Measurements from ENCODE around the gene AUTS2.

Gene AUTS2

DNA sequence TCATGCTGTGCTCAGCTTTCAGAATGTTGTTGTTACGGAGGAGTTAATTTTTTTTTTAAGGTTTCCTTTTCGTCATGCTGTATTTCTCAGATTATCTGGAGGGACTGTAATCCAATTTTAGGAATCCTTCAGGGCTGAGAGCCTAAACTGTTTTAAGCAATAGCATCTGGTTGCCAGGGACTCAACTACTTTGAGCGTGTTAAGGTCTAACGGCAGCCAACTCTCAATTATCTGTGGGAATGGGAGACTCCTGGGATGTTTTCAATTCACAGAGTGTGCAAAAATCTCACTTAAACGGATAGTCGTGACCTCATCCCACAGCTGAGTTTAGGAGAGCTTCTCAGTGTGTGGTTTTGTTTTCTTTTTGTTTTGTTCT is 291.7 kb downstream of the AUTS2 start:
- DNase-seq (ENCODE audit: low read depth in 3 of 3), result no peak

DNA sequence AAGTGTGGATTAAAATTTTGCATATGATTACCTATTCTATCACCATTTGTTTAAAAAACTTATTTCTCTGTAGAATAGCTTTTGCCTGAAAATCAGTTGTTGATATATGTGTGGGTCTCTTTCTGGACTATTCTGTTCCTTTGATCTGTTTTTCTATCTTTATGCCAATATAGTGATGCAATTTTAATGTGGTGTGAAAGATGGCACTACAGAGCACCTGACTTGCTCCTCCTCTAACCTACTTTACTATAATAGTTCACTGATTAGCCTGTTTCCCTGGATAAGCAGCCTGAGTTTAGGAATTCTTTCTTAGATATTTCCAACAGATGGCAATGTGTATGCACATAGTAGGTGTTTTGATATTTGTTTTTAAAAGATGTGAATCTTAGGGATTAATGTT is 294.5 kb downstream of the AUTS2 start:
- no peak for DNase-seq (ENCODE audit: low read depth in 3 of 3)

DNA sequence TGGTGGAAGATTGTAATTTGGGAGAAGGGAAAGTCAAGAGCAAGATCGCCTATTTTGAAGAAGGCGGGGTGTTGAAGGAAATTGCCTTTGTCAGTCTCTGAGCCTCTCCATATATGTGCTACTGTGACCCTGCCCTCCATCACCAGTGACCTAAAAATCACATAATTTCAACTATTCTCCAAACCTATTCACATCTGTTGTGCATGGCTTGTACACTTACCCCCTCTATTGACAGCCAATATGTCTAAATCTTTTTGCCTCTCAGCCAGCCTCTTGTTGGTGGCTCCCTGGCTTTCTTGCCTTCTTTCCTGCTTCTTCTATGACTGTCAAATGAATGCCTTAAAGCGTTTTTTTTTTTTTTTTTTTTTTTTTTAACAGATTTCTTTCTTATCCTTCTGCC is 295.6 kb downstream of the AUTS2 start:
- no peak for DNase-seq (ENCODE audit: low read depth in 3 of 3)

DNA sequence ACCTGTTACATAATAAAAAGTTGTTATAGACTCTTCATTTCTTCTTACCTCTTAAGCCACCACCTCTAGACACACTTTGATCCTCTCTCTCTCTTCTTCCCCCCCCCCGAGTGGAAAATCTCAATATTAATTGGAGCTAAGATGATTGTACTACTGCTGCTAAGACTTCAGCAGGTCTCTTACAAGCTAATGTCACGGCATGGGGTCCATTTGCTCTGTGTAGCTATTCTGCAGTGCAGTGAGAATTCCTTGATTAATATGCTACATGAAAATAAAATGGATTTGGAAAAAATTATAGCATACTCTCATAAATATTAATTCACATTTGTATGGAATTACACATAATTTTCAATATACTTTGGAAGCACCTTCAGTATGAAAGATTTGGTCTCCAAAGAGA is 297.2 kb downstream of the AUTS2 start:
- no peak for DNase-seq (ENCODE audit: low read depth in 3 of 3)

DNA sequence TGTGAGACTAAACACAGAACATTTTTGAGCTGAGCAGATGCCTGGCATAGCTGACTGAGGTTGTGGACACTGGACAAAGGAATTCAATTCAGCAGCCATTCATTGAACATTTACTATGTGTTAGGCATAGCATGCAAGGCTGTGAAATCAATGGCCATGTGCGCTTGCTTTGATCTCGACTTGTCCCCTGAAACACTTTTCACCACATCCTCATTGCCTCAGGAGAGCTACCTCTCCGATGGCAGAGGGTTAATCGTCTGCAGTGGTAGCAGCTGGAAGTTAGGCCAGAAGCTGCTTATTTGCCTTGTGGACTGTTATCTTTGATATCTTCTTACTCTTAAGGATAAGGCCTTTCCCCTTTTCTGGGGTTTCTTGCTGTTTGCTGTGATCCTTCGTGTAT is 297.8 kb downstream of the AUTS2 start:
- no peak for DNase-seq (ENCODE audit: low read depth in 3 of 3)

DNA sequence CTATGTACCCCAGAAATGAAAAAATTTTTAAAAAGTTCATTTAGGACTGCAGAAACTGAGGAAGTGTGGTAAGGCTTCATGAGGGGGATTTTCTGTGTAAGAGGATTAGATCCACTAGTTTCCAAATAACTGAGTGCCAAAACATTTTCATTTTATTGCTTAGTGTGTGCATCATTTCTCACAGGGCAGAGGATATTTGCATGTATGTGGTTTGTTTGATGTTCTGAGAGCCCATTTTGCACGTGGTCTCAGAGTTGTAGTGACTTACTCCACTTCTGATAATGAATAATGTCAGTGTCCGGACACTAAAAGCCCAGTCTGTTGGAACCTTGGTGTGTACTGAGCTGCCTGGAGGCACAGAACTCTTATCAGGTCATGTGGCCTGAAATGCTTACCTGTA is 299.9 kb downstream of the AUTS2 start:
- no peak for DNase-seq (ENCODE audit: low read depth in 3 of 3)

DNA sequence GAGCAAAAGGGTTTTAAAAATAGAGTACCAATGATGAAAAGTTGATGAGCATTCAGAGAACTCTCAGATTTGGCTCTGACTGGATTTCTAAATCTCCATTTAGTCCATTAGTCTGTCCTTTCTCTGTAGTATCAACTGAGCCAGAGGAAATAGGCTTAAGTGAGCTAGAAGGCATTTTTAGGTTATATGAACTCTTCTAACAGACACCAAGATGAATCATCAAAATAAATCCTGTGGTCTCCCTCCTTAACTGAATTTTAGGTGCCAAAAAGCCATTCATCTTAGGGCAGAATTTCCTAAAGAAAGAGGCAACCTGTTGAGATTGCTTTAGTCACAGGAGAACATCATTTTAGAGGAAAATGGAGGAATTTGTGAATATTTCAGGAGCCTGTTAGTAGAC is 305.1 kb downstream of the AUTS2 start:
- no peak for DNase-seq (ENCODE audit: low read depth in 3 of 3)

DNA sequence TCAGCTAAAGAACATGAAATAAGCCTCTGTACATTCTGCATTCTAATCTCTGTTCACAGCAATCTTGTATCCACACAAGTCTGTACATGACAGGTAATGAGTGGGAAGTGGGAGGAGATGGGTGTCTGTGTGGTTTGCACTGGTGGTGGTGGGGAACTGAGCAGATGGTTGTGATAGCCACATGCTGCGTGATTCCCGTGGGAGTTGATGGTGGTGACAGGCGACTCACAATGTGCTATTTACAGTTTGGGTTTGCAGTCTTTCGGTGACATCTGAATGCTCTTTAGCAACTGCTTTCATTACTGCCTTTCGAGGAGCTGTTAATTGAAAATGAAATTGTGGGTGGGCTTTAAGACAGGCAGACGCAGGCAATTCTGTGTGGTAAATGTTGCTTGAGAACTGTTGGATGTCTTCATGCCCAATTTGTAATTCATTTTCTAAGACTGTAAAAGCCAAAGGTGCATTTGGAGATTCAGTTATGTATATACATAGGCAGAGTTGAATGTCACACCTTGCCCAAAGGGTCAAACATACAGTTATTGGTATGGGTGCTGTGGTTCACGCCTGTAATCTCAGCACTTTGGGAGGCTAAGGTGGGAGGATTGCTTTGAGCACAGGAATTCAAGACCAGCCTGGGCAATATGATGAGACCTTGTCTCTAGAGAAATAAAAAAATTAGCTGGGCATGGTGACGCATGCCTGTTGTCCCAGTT is 308.2 kb downstream of the AUTS2 start:
- DNase-seq (ENCODE audit: low read depth in 3 of 3), result no peak

DNA sequence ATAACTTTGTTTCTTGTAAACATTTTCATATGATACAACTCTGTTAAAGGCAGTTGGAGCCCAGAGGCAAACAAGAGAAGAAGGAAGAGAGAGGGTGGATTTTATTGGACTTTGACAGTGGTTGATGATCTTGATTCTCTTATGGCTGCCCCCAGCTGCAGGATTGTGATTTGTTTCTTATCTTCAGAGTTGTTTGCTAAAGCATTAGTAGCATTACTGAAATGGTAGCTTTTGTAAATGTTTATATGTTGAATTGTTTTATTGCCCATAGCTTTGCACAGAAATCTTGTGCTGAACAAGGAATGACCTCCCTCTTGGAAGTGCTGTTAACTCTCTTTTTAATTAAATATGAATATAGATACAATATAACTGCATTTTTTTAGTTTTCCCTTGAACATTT is 309.4 kb downstream of the AUTS2 start:
- no peak for DNase-seq (ENCODE audit: low read depth in 3 of 3)

DNA sequence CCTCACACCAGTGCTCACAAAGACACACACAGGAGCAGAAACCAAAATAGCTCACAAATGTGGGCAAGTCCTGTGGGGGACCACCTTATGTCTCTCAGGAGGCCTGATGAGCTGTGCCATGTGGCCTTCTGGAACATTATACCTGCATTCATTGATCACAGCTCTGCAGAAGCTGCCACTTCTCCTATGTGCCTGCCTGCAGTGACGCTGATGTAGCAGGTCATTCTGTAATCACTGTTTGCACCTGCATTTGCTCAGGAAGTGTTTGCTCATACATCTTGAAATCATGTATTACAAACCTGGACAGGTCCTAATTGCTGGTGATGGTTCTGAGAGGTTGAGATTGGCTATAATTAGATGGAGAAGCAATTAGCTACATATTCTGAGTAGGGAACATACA is 310.2 kb downstream of the AUTS2 start:
- DNase-seq (ENCODE audit: low read depth in 3 of 3), result no peak

DNA sequence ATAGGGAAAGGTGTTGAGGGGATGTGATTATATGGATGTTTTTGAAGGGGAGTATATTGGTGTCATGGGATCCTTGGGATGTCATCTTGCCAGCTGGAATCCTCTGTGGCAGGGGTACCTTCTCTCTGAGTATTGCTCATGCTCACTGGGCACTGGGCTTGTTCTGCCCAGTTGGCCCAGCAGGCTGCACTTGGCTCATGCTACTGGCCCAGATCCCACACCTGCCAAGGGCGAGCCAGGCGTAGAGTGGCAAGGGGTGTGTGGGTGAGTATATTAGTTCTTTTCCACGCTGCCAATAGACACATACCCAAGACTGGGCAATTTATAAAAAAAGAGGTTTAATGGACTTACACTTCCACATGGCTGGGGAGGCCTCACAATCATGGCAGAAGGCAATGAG is 311.9 kb downstream of the AUTS2 start:
- no peak for DNase-seq (ENCODE audit: low read depth in 3 of 3)

DNA sequence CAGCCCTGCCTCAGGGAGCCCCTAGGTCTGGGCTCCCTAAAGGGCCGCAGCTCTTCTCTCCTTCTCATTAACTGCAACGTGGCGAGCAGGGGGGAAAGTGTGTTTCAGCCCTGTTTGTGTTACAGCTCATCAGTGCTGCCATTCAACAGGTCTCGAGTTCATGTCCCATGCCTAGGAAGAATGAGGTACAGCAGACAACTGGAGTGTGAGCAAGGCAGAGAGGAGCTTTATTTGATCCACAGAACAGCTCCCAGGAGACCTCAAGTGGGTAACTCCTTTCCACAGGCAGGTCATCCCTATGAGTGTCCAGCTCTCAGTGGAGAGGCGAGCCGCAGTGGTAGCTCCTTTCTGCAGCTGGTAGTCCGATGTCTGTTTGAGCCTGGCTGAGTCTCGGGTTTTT is 313.1 kb downstream of the AUTS2 start:
- DNase-seq (ENCODE audit: low read depth in 3 of 3), result no peak

DNA sequence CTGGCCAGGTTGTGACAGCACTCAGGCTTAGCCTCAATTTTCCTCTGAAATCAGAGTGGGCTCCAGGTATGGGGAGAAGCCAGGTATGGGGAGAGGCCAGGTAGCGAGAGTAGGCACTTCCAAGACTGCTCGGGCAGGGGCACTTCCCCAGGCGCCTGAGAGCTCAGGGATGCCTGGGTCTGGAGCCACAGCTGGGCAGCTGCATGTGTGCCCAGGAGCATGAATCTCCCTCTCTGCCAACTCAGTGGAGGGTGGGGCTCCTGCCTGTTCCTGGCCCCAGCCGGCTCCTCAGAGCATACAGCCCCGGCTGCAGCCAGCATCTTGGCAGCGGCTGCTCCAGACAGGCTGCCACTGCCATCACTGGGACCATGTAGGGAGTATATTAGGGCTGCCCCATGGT is 313.9 kb downstream of the AUTS2 start:
- DNase-seq (ENCODE audit: low read depth in 3 of 3), result no peak

DNA sequence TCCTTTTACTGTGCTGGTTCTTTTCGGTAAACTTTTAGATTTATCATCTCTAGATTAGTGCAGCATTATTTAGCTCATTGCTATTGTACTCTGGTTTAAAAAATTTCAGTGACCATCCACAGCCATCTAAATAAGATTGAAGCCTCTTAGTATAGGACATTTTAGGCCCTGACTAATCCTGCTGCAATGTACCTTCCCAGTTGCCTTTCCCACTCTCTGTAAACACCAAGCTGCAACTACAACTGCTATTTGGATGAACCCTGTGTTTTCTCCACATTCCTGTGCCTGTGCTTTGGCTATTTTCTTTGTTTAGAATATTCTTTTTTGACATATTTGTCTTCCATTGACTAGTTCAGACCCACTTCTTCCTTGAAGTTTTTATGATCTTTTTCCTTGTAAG is 314.6 kb downstream of the AUTS2 start:
- no peak for DNase-seq (ENCODE audit: low read depth in 3 of 3)

DNA sequence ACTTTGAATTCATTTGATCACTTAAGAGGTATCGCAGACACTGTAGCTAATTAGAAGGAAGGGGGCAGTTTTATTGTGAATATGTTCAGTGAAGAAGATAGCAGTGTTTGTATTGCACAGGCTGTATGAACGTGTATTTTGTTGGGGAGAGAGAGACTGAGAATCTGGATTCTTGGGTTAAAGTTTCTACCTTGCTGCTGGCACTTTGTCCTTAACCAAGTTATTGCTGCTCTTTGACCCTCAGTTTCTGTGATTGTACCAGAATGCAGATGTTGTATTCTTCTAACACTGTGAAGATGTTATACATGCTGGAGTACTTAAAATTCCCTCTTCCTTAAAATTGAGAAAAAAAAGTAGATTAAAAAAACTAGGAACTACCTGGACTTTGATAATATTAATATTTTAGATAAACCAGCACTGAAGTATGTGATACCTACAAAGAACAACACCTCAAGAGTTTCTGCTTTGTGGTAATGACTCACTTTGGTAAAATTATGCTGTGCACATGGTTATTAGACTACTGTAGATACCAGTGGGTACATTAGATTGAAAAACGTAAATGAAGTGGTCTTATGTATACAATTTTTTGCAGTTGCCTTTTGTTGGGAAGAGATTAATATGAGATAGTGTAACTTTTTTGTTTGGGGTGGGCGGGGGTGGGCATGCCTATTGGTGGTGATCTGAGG is 321.3 kb downstream of the AUTS2 start:
- no peak for DNase-seq (ENCODE audit: low read depth in 3 of 3)

DNA sequence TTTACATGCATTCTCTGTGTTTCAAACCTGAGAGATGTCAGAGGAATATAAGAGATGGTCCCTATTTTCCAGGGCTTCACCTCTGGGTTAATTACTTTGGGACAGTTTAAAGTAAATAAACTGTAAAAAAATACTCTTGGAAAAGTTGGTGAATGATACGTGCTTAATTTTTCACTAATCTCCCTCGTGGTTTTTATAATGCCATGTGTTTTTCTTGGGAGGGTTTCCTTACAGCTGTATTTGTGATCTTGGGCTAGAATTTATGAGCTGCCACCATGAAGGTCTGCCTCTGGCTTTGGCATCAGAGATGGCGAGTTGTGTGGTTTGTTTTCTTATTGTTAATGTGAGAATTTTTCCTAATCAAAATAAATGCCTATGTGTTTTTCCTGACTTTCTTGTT is 322.5 kb downstream of the AUTS2 start:
- DNase-seq (ENCODE audit: low read depth in 3 of 3), result no peak

DNA sequence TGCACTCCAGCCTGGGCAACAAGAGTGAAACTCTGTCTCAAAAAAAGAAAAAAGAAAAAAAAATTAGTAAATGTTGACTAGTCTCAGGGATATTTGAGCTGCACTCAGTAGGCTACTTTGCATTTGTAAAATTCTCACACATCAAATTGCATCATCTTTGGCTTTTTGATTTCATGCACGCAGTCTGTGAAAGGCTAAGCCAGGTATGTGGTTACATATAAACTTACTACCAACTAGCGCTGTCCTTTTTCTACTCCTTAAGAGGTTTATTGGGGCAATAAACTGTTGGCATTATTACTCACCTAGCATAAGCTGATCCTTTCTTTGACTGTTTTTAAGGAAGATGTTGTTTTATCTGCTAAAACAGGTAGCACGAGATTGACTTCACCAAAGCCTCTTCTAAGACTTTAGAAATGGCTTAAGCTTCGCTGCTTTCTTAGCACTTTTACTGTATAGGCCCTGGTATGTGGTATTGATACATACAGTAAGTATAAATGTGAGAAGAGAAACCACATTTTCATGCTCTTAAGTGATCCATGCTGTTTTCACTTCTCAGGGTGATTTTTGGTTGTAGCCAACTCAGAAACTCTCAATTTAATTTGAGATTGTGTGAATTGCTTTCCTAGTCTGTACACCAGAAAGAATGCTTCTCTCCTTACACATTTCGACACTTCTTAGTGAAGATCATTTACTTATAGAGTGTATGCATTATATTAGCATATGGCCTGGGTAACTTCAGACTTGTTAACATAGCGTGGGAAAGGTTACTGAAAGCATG is 323.9 kb downstream of the AUTS2 start:
- no peak for DNase-seq (ENCODE audit: low read depth in 3 of 3)

DNA sequence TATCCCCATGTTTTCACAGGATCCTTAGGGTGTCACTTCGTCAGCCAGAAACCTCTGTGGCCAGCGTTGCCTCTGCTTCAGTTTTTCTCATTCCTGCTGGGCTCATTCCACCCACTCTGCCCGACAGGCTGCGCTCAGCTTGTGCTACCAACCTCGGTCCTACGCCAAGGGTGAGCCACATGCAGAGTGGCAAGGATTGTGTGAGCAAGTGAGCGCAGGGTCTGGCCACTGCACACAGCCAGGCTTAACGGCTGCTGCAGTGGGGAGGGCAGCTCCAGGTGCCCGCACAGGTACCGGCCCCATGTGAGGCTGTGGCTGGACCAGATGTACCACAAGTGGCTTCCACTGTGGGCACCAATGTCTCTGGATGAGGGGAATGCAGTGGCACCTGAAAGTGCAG is 329.2 kb downstream of the AUTS2 start:
- DNase-seq (ENCODE audit: low read depth in 3 of 3), result no peak

DNA sequence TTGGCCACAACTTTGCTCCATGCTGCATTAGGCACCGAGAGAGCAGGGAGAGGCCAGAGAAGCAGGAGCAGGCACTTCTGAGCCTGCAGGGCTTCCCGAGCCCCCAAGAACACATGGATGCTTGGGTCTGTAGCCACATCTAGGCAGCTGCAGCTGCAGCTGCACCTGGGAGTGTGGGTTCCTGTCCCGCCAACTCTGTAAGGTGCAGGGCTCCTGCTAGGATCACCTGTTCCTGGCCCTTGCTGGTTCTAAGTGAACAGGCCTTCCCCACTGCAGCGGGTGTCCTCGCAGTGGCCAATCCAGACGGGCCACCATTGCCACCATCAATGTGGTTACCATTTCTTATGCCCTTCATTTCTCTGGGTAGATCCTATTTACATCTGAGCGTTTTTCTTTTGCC is 330.3 kb downstream of the AUTS2 start:
- no peak for DNase-seq (ENCODE audit: low read depth in 3 of 3)

DNA sequence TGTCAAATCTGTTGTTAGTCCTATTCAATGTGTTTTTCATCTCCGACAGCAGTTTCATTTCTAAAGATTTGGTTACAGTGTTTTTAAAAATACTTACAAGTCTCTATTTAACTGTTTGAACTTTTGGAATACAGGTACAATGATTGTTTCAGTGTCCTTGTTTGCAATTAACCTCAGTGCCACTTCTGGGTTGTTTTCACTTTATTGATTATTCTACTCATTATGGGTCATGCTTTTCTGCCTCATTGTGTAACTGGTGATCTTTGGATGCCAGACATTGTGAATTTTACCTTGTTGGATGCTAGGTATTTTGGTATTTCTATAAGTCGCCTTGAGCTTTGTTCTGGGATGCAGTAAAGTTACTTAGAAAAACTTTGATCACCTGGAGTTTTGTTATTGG is 331.3 kb downstream of the AUTS2 start:
- no peak for DNase-seq (ENCODE audit: low read depth in 3 of 3)

DNA sequence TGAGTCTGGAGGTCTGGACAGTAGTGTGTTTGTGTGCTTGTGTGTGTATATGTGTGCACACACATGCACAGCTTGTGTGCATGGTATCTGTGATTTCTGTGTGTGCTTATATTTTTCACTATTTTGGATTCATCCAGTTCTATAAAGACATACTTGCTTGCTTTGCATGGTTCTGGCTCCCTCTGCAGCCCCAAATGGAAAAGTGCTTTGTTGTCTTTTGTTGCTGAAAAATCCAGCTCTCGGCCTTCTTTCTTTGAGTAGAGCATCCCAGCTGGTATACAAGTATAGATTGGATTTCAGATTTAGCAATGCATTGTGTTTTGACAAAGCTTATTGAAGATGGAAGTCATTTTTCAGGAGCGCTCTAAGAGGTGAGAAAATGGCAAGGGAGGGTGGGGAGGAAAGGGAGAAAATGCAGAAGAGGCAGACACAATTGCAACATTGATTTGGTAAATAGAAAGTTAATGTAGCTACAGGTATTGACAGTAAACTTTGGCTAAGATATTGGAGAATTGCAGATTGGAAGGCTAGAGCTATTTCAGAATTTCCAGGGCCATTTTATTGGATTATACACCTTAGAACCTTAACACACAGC is 333.9 kb downstream of the AUTS2 start:
- no peak for DNase-seq (ENCODE audit: low read depth in 3 of 3)

DNA sequence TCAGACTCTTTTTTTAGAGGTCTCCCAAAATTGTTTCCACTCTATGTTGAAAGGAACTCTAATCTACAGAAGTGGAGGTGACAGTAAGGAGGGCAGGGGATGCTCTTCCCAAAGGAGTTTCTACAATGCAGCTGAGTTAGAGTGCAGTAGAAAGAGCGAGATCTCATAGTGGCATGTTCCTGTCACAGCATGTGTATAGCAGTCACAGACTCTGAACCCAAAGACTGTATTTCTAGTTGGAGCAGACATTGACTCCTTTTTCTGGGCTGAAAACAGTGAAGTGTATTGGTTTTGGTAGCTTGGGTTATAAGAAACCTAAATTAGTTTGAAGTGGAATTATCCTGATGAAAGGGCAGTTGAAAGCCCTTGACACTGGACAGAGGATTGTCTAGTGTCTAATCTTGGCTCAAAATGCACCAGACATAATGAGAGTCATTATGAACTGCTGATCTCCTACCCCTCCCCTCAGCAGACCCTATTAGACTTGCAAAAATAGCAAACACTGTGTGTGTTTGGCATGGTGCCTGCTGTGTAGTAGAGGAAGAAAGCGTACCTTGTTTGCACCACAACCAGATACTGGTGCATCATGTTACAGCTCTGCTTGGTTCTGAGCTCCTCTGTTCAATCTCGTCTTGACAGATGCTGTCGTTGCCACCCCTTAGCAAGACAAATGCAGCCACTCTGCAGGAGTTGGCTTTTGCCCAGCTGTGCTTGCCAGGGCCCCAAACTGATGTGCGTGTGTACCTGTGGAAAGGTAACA is 336.0 kb downstream of the AUTS2 start:
- no peak for DNase-seq (ENCODE audit: low read depth in 3 of 3)
